Ishikawa (cell line): ENCODE results near the gene GNAI1.

Source experiments
- CREB1 ChIP-seq: IDR thresholded peaks from 2 replicates; pipeline ENCODE4 v1.6.1; 2012; ENCODE audit warnings: low read depth
- EP300 ChIP-seq: IDR thresholded peaks from 2 replicates; pipeline ENCODE4 v1.6.1; 2012; ENCODE audit warnings: borderline replicate concordance
- FOXM1 ChIP-seq: IDR thresholded peaks from 2 replicates; pipeline ENCODE4 v1.6.1; 2012; ENCODE audit warnings: low read depth, borderline replicate concordance
- NFIC ChIP-seq: IDR thresholded peaks from 2 replicates; pipeline ENCODE4 v1.6.1; 2012
- RAD21 ChIP-seq: IDR thresholded peaks from 2 replicates; pipeline ENCODE4 v1.6.1; 2012; ENCODE audit warnings: low read depth
- TAF1 ChIP-seq: IDR thresholded peaks from 2 replicates; pipeline ENCODE4 v1.6.1; 2012; ENCODE audit warnings: low read depth, mild to moderate bottlenecking
- TEAD4 ChIP-seq: IDR thresholded peaks from 2 replicates; pipeline ENCODE4 v1.6.1; 2012
- YY1 ChIP-seq: IDR thresholded peaks from 2 replicates; pipeline ENCODE4 v1.6.1; 2012; ENCODE audit warnings: low read depth
- ZBTB7A ChIP-seq: IDR thresholded peaks from 2 replicates; pipeline ENCODE4 v1.6.1; 2012; ENCODE audit warnings: low read depth
- TF ChIP-seq, protein P1 (sequence below): IDR thresholded peaks from 2 replicates; pipeline ENCODE4 v1.6.1; 2012
- TF ChIP-seq, protein P2 (sequence below): IDR thresholded peaks from 2 replicates; pipeline ENCODE4 v1.6.1; 2012
- TF ChIP-seq, protein P3 (sequence below): IDR thresholded peaks from 2 replicates; pipeline ENCODE4 v1.6.1; 2012; ENCODE audit warnings: low read depth, mild to moderate bottlenecking

DNA sequence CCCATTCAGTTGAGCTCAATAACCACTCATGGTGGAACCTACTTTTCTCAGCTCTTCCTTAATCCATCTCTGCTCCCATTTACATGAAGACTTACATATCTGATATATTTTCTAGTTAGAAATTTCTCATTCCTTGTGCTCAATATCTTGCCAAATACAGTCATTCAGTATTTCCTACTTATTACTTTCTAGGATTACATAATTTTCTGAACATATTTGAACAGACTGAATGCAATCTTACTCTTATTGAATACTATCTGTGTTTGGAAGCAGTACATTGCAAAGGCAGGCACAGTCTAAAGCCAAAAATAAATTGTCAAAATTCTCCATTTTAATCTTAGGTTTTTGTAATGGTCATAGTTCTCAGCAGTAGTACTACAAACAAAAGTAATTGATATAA lies 126.0 kb downstream of the GNAI1 start:
- TF ChIP-seq, protein P1, sequence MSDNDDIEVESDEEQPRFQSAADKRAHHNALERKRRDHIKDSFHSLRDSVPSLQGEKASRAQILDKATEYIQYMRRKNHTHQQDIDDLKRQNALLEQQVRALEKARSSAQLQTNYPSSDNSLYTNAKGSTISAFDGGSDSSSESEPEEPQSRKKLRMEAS: no peak
- no peak for TF ChIP-seq NFIC
- no peak for TF ChIP-seq ZBTB7A
- TF ChIP-seq, protein P2, sequence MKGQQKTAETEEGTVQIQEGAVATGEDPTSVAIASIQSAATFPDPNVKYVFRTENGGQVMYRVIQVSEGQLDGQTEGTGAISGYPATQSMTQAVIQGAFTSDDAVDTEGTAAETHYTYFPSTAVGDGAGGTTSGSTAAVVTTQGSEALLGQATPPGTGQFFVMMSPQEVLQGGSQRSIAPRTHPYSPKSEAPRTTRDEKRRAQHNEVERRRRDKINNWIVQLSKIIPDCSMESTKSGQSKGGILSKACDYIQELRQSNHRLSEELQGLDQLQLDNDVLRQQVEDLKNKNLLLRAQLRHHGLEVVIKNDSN: no peak
- TF ChIP-seq EP300: no peak
- TF ChIP-seq, protein P3, sequence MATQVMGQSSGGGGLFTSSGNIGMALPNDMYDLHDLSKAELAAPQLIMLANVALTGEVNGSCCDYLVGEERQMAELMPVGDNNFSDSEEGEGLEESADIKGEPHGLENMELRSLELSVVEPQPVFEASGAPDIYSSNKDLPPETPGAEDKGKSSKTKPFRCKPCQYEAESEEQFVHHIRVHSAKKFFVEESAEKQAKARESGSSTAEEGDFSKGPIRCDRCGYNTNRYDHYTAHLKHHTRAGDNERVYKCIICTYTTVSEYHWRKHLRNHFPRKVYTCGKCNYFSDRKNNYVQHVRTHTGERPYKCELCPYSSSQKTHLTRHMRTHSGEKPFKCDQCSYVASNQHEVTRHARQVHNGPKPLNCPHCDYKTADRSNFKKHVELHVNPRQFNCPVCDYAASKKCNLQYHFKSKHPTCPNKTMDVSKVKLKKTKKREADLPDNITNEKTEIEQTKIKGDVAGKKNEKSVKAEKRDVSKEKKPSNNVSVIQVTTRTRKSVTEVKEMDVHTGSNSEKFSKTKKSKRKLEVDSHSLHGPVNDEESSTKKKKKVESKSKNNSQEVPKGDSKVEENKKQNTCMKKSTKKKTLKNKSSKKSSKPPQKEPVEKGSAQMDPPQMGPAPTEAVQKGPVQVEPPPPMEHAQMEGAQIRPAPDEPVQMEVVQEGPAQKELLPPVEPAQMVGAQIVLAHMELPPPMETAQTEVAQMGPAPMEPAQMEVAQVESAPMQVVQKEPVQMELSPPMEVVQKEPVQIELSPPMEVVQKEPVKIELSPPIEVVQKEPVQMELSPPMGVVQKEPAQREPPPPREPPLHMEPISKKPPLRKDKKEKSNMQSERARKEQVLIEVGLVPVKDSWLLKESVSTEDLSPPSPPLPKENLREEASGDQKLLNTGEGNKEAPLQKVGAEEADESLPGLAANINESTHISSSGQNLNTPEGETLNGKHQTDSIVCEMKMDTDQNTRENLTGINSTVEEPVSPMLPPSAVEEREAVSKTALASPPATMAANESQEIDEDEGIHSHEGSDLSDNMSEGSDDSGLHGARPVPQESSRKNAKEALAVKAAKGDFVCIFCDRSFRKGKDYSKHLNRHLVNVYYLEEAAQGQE: no peak
- TF ChIP-seq TAF1: no peak
- no peak for TF ChIP-seq RAD21
- no peak for TF ChIP-seq FOXM1
- TF ChIP-seq TEAD4: no peak
- TF ChIP-seq YY1: no peak
- TF ChIP-seq CREB1: no peak
